Mesothelial cell of epicardium (in vitro differentiated cells): ENCODE measurements around the gene VAMP7. TPM values are rescaled to one million over a fixed set of nuclear protein-coding genes. Genes with fewer than 3 reads are reported as not detected.

Experiments used
- DNase-seq, 2 experiments: peaks; one replicate each; pipeline ENCODE4 v3.0.0; 2021; ENCODE audit warnings: low spot score in 2 of 2; ENCODE audit not compliant: unreplicated experiment in 2 of 2
- H3K27ac Mint-ChIP-seq: 2 replicates; pipeline ENCODE4 v1.8.0; 2021; ENCODE audit warnings: mixed read lengths
- H3K27me3 Mint-ChIP-seq: 2 replicates; pipeline ENCODE4 v1.8.0; 2021; ENCODE audit warnings: low read depth, mixed read lengths
- H3K36me3 Mint-ChIP-seq: 2 replicates; pipeline ENCODE4 v1.8.0; 2021; ENCODE audit warnings: mixed read lengths
- H3K4me1 Mint-ChIP-seq: 2 replicates; pipeline ENCODE4 v1.8.0; 2021; ENCODE audit warnings: mixed read lengths
- H3K4me3 Mint-ChIP-seq: 2 replicates; pipeline ENCODE4 v1.8.0; 2021; ENCODE audit warnings: mild to moderate bottlenecking, moderate library complexity, mixed read lengths
- H3K9me3 Mint-ChIP-seq: 2 replicates; pipeline ENCODE4 v1.8.0; 2021; ENCODE audit warnings: mixed read lengths
- total RNA-seq: library from RNA; stranded (reverse); gene quantifications from 3 replicates; pipeline ENCODE4 v1.2.1, GENCODE V29; 2021
- TF ChIP-seq, protein P1 (sequence below): fragments of 200-600 bp; sonication (generic); IDR thresholded peaks from one replicate; pipeline ENCODE4 v1.5.0; 2021; ENCODE audit warnings: antibody characterized with exemption; ENCODE audit not compliant: unreplicated experiment

VAMP7 gene
- total RNA-seq, 1 donor from 2014 or later, result 20.5 TPM

GRCh38 chrX:155877288-155877687 lies 3.9 kb upstream of the VAMP7 start:
- Mint-ChIP-seq H3K4me1 (peaks cover 6% of the 10 kb centered on the region), H3K27me3 (no peaks in the 10 kb centered on the region), H3K27ac (no peak overlapping the region), H3K9me3 (peaks cover 11% of the 10 kb centered on the region), H3K36me3 (no peaks in the 10 kb centered on the region), H3K4me3 (no peak overlapping the region)
- DNase-seq, result no peak
- TF ChIP-seq, protein P1, sequence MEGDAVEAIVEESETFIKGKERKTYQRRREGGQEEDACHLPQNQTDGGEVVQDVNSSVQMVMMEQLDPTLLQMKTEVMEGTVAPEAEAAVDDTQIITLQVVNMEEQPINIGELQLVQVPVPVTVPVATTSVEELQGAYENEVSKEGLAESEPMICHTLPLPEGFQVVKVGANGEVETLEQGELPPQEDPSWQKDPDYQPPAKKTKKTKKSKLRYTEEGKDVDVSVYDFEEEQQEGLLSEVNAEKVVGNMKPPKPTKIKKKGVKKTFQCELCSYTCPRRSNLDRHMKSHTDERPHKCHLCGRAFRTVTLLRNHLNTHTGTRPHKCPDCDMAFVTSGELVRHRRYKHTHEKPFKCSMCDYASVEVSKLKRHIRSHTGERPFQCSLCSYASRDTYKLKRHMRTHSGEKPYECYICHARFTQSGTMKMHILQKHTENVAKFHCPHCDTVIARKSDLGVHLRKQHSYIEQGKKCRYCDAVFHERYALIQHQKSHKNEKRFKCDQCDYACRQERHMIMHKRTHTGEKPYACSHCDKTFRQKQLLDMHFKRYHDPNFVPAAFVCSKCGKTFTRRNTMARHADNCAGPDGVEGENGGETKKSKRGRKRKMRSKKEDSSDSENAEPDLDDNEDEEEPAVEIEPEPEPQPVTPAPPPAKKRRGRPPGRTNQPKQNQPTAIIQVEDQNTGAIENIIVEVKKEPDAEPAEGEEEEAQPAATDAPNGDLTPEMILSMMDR, result no peak

- no peak for DNase-seq
- Mint-ChIP-seq H3K4me3 (peak overlapping the region; percentile 86), H3K4me1 (peaks cover 8% of the 10 kb centered on the region), H3K27ac (peak overlapping the region; percentile 93), H3K36me3 (no peaks in the 10 kb centered on the region), H3K9me3 (peaks cover 7% of the 10 kb centered on the region), H3K27me3 (no peaks in the 10 kb centered on the region)
- TF ChIP-seq, protein P1, result no peak
Measured at GRCh38 chrX:155880586-155881157, 473 bp upstream of the VAMP7 start.

GRCh38 chrX:155886409-155886808 lies 5.3 kb downstream of the VAMP7 start:
- Mint-ChIP-seq H3K4me1 (peaks cover 6% of the 10 kb centered on the region), H3K4me3 (no peak overlapping the region), H3K27me3 (no peaks in the 10 kb centered on the region), H3K27ac (no peak overlapping the region), H3K9me3 (peaks cover 14% of the 10 kb centered on the region), H3K36me3 (peaks cover 10% of the 10 kb centered on the region)
- TF ChIP-seq, protein P1, result no peak
- DNase-seq, result no peak

DNA sequence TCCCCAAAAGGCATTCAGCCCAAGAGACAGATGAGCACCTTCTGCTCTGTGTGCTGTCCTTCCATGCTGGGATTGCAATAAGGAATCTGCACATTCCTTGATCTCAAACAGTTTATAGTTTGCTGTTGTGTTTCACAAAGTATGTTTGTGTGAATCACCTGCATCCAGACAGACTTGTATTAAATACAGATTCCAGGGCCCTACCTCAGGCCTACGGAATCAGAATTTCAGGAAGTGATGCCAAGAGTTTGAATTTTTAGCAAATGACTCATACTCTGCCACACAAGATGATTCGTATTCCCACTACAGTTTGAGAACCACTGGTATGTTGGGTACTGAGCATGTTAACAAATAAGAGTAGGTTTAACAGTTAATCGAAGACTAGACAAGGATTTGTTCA lies 7.0 kb downstream of the VAMP7 start:
- TF ChIP-seq, protein P1, result no peak
- no peak overlapping the region for H3K27ac Mint-ChIP-seq
- H3K36me3 Mint-ChIP-seq, result peaks cover 12% of the 10 kb centered on the region
- H3K4me1 Mint-ChIP-seq, result no peaks in the 10 kb centered on the region
- no peak overlapping the region for H3K4me3 Mint-ChIP-seq
- no peaks in the 10 kb centered on the region for H3K27me3 Mint-ChIP-seq
- DNase-seq, result no peak
- H3K9me3 Mint-ChIP-seq, result peaks cover 12% of the 10 kb centered on the region

DNA sequence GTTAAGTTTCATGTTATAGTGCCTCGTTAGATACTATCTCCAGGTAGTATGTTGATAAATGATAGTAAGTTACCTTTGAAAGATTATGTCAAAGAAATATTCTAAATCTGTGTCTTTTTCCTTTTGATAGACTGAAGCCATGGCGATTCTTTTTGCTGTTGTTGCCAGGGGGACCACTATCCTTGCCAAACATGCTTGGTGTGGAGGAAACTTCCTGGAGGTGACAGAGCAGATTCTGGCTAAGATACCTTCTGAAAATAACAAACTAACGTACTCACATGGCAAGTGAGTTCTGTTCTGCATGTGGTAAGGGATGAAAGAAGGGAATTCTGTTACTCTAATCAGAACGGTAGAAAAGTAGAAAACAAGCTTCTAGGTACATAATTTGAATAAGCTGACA lies 8.2 kb downstream of the VAMP7 start:
- Mint-ChIP-seq H3K9me3 (peaks cover 22% of the 10 kb centered on the region), H3K4me3 (no peak overlapping the region), H3K4me1 (no peaks in the 10 kb centered on the region), H3K27ac (no peak overlapping the region), H3K27me3 (no peaks in the 10 kb centered on the region), H3K36me3 (peaks cover 16% of the 10 kb centered on the region)
- TF ChIP-seq, protein P1, result no peak
- DNase-seq, result no peak
